H54 (cell line): ENCODE results near the gene FAM20C.
A peak's percentile ranks its signal among the peaks of the same experiment; 100 is the strongest.

Source experiments
- DNase-seq: peaks from one replicate; pipeline ENCODE4 v3.0.0; 2011; ENCODE audit warnings: low spot score, mixed read lengths; ENCODE audit not compliant: insufficient read length
- FAIRE-seq: peaks from 3 replicates; lab custom pipeline; 2011; peaks lifted over from hg19 to GRCh38; lab: Jason Lieb, UNC
- POLR2A ChIP-seq: IDR thresholded peaks from 2 replicates; pipeline ENCODE4 v1.6.1; 2011; ENCODE audit warnings: low read depth, mild to moderate bottlenecking, low read length

The FAM20C gene

GRCh38 chr7:187227-187927 is 5.0 kb upstream of the FAM20C start:
- TF ChIP-seq POLR2A: no peak
- DNase-seq: no peak
- FAIRE-seq: no peak

- FAIRE-seq: no peak
- no peak for DNase-seq
- no peak for TF ChIP-seq POLR2A
These were observed 4.2 kb upstream of the FAM20C start for GRCh38 chr7:188174-188573.

- DNase-seq: no peak
- no peak for FAIRE-seq
These were observed 3.5 kb upstream of the FAM20C start for GRCh38 chr7:188727-189500.

DNA sequence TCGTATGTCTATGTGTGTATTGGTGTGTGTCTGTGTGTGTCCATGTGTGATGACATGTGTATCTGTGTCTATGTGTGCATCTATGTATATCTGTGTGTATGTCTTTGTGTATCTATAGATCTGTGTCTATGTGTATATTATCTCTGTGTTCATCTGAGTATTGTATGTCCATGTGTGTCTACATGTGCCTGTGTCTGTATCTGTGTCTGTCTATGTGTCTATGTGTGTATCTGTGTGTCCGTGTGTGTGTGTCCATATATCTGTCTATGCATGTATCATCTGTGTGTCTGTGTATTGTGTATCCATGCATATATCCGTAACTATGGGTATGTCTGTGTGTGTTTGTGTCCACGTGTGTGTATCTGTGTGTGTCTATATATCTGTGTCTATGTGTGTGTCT is 2.7 kb upstream of the FAM20C start:
- FAIRE-seq (no peak), DNase-seq (no peak)
- no peak for TF ChIP-seq POLR2A

More at GRCh38 chr7:188727-189500, 3.5 kb upstream of the FAM20C start:
- 0 out of 2 replicates have a peak, but pooled peaks have one; percentile 3 for TF ChIP-seq POLR2A

- FAIRE-seq: no peak
- DNase-seq: no peak
- no peak for TF ChIP-seq POLR2A
These were observed 2.2 kb upstream of the FAM20C start for GRCh38 chr7:190196-190595.

DNA sequence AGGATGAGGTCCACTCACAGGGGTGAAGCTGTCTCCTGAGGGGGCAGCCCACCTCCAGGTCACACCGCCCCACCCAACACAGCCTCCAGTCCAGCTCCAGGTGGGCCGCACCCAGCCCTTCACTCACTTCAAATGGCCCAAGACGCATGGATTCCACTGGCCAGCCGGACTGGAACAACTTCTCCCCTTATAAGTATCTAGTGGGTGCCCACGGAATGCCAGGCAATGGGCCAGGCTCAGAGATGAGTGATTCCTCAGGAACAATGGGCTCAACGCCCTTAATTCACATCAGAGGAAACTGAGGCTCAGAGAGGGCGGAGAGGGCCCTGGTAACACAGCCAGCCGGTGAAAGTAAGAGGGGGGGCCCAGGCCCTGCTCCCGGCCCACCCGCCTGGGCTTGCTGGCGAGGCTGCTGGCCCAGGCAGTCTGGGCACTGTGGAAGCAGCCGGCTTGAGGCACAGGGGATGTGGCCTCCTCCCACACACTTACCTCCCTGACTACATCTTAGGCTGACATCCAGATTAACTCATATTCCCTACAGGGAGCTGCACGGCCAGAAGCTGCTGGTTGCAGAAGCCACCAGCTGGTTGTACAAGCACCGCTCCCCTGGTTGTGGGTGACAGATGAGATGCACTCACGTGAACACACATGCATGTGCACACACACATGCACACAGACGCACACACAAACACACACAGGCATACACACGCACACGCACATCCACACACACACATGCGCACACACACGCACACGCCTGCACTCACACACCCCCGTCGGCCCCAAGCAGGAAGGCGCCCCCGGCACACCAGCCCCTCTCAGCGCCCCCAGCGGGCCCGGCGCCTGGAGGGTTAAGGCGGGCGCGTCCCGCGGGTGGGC is 1.0 kb upstream of the FAM20C start:
- peak; percentile 99 for DNase-seq
- peak; percentile 84 for FAIRE-seq
- no peak for TF ChIP-seq POLR2A

DNA sequence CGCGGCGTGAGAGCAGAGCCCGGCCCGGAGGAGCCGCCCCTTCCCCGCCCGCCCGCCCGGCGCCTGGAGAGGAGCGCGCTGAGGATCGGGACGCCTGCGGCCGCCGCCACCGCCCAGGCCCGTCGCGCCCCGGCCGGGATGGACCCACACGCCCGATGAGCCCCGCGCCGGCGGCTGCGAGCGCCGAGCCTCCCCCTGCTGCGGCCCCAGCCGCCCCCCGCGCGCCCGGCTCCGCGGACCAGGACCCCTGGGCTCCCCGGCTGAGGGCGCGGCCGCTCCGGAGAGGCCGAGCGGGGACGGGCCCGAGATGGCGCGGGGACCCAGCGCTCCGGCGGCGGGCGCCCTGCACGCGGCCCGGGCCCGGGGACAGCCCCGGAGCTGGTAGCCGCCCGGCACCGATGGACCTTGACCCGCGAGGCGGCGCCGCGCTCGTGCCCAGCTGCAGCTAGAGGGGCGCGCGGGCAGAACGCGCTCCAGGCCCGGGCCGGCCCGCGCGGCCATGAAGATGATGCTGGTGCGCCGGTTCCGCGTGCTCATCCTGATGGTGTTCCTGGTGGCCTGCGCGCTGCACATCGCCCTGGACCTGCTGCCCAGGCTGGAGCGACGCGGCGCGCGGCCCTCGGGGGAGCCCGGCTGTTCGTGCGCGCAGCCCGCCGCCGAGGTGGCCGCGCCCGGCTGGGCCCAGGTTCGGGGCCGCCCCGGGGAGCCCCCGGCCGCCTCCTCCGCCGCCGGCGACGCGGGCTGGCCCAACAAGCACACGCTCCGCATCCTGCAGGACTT is 520 bp downstream of the FAM20C start:
- no peak for FAIRE-seq
- DNase-seq: peak; percentile 59

GRCh38 chr7:193481-194251 is 1.3 kb downstream of the FAM20C start:
- FAIRE-seq: no peak
- peak; percentile 50 for DNase-seq
- TF ChIP-seq POLR2A: no peak

More for the DNA sequence above, 520 bp downstream of the FAM20C start:
- no peak for TF ChIP-seq POLR2A

DNA sequence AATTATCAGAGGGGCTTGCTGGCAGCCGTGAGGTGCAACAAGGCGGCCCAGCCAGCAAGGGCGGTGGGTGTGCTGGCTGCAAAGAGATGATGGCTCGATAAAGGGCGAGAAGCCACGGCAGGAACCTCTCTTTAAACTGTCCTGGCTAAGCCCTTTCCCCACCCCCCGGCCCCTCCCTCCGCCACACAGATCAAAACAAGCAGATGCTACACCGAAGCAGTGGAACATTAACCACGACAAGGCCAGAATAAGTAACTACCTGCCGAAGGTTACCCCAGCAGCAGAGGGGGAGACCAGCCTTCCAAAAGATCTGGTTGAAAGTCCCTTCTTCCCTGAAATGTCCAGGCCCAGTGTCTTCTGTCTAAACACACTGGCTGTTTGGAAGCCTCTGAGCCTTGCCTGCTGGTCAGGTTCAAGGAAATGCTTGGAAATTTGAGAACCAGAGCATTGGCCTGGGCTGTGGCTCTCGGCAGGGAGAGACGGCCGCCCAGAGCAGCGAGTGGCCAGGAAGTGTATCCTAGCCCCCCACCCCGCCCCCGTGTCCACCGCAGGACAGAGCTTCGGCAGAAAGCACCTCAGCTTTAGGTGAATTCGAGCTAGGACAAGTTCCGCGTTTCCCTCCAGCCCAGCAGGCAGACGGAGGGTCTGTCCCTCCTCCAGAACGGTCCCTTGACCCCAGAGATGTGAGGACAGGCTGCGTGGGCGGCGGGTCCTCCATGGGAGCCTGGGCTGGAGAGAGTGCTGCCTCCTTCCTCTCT is 2.1 kb downstream of the FAM20C start:
- DNase-seq (peak; percentile 78), FAIRE-seq (no peak)
- no peak for TF ChIP-seq POLR2A

- no peak for TF ChIP-seq POLR2A
- DNase-seq (no peak), FAIRE-seq (no peak)
These were observed 2.8 kb downstream of the FAM20C start for GRCh38 chr7:195010-195829.

- DNase-seq: no peak
- TF ChIP-seq POLR2A: no peak
- no peak for FAIRE-seq
These were observed 3.4 kb downstream of the FAM20C start for GRCh38 chr7:195830-196128.
